NCI-H510A (cell line): ENCODE results near the gene CD302.
"Not testable (repeated sequence)": the region's sequence is repeated elsewhere in the genome, so short reads cannot be mapped to it uniquely, and the experiment has no call there.

Source experiments
- DNase-seq: peaks from one replicate; lab custom pipeline; 2025; lab: John Stamatoyannopoulos, UW

Gene CD302

GRCh38 chr2:159797543-159798375 lies at the start of gene CD302:
Gene CD302 (minus strand): TSS chr2:159798208. CDS start chr2:159798198, 10 bp downstream.
- DNase-seq = peak; percentile 18

DNA sequence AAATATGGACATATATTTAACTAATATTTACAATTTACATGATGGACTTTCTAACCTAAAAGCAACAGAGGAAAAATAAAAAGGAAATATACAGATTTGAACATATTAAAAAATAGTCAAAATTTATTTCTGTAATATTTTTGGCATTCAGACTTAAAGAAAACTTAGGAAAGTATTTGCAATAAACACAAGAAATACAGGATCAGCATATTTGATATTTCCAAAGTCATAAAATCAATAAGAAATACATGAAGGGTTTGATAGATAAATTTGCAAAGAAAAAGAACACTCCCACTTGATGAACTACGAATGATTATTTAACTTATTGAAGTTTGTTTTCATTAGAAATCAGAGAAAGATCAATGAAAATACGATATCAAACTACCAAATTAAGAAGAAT lies 48.6 kb upstream of the CD302 start:
- DNase-seq = no peak

DNA sequence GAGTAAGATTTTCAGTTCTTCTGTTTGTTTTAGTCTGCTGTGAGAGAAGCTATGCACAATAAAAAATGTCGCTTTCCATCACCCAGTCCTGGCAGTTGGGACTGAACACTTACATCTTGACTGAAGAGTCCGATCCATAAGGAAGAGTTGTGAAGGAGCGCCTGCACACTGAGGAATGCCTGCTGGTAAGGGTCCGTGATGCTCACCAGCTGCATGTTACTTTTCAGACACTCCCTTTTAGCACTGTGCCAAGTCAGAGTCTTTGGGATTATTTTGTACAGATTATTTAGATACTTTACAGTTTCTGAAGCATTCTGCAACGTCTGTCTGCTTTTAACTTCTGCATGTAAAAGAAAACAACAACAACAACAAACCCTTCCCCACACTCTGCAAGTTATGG lies 42.6 kb upstream of the CD302 start:
- DNase-seq = no peak

DNA sequence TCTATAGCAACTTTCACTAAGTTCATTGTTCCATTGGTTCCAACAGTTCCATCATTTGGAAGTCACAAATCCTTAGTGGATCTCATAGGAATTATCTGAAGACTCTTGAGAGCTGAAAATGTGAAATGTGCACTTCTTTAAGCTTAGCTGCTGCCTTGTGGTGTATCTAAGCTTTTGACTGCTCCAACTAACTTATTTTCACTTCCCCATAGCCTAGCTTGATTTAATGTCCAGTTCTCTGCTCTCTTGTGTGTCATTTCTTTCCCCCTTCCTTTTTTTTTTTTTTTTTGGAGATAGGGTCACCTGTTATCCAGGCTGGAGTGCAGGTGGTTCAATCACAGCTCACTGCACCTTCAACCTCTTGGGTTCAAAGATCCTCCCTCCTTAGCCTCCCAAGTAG lies 34.9 kb upstream of the CD302 start:
- DNase-seq = no peak

DNA sequence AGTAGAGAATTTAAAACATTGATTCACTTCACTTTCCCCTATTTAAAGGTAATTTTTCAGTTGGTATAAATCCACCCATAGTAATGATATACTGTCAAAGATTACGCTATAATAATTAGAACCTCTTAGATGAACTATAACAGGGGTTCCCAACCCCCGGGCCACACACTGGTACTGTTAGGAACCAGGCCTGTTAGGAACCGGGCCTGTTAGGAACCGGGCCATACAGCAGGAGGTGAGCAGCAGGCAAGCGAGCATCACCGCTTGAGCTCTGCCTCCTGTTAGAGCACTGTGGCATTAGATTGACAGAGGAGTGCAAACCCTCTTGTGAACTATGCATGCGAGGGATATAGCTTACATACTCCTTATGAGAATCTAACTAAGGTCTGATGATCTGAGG lies 34.0 kb upstream of the CD302 start:
- no peak for DNase-seq

- DNase-seq = no peak
These were observed 31.4 kb upstream of the CD302 start for GRCh38 chr2:159829376-159829775.

- DNase-seq = no peak
These were observed 30.7 kb upstream of the CD302 start for GRCh38 chr2:159828738-159829137.

- DNase-seq = not testable (repeated sequence)
These were observed 24.4 kb upstream of the CD302 start for GRCh38 chr2:159822478-159822833.

DNA sequence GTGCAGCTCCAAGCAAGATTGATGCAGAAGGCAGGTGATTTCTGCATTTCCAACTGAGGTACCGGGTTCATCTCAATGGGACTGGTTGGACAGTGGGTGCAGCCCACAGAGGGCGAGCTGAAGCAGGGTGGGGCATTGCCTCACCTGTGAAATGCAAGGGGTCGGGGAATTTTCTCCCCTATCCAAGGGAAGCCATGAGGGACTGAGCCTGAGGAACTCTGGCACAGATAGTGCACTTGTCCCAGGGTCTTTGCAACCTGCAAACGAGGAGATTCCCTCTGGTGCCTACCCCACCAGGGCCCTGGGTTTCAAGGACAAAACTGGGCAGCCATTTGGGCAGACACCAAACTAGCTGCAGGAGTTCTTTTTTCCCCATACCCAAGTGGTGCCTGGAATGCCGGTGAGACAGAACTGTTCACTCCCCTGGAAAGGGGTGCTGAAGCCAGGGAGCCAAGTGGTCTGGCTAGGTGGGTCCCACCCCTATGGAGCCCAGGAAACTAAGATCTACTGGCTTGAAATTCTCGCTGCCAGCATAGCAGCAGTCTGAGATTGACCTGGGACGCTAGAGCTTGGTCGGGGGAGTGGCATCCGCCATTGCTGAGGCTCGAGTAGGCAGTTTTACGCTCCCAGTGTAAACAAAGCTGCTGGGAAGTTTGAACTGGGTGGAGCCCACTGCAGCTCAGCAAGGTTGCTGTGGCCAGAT lies 23.9 kb upstream of the CD302 start:
- DNase-seq = peak; percentile 9

- no peak for DNase-seq
These were observed 20.9 kb upstream of the CD302 start for GRCh38 chr2:159818940-159819339.

DNA sequence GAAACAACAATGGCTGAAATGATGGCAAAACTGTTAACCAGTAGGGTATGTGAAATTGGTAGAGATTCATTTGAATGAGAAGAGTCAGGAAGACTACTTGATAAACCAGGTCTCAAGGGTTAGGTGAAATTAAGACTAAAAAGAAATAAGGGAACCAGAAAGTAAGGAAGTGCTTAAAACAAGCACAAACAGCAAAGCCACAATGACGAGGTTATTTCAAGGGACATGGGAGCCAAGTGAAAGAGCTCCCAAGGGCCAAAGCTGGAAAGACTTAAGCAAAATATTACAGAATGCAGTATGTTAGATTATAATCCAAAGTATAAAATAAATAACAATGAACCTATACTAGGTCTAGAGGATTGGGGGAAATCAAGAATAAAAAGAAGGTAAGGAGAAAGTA lies 19.3 kb upstream of the CD302 start:
- no peak for DNase-seq

- DNase-seq = no peak
These were observed 13.2 kb upstream of the CD302 start for GRCh38 chr2:159811232-159811631.

- DNase-seq = no peak
These were observed 10.0 kb upstream of the CD302 start for GRCh38 chr2:159808032-159808425.

DNA sequence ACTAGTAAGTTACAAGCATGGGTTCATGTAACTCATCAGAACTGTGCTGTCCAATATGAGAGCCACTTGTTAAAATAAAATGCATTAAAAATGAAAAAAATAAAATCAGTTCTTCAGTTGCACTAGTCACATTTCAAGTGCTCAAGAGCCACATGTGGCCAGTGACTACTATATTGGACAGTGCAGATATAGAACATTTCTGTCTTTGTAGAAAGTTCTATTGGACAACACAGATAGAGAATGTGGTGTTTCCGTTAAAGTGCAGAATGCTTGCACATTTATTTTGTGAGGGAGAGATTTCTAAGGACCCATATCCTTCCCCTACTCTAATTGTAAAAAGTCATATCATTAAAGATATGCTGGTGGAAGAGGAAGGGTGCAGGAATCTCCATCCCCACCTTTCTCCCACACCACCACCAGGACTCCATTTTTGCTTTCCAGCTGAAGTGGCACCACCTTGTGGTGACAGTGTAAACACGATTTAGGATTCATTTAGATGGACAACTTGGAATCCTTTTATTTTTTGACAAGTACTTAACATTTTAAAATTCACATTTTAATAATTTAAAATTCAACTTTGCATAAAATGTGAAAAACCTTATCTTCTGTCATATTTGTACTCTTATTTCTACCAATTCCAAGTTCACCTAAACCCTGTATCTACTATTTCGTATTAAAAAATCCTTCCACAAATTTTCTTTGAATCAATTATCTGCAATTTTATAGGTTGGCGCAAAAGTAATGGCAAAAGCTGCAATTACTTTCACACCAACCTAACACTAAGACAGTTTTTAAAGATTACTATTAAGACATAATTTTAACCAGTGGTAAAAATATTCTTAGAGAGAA lies 9.4 kb upstream of the CD302 start:
- DNase-seq = no peak

DNA sequence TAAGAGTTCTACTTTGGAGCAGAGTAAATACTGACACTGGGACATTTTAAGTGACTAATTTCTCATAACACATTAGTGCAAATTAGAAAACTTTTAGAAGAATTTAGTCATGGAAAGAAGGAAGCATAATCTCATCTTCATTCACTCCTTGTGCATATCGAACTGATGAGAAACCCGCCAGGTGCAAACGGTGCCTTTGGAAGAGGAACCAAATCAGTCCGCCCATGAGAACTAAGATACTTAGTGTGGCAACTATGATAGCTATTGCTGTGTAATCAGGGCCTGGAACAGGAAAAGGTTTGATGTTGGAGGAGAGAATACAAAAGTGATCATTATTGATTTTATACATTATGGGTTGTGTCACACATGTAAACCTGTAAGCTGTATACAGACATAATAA lies 6.9 kb upstream of the CD302 start:
- no peak for DNase-seq

GRCh38 chr2:159803235-159803962 lies 5.4 kb upstream of the CD302 start:
- no peak for DNase-seq

- no peak for DNase-seq
These were observed 4.7 kb upstream of the CD302 start for GRCh38 chr2:159802673-159803072.

DNA sequence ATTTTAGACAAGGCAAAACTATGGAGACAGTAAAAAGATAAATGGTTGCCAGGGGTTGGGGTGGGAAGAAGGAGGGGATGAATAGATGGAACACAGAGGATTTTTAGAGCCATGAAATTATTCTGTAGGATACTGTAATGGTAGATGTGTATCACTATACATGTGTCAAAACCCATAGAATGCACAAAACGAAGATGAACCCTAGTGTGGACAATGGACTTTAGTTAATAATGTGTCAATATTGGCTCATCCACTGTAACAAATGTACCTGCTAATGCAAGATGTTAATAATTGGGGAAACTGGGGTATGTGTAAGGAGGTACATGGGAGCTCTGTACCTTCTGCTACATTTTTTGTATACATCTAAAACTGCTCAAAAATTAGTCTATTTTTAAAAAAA lies 1.8 kb upstream of the CD302 start:
- no peak for DNase-seq

GRCh38 chr2:159798376-159798725 lies 343 bp upstream of the CD302 start:
- DNase-seq = no peak

DNA sequence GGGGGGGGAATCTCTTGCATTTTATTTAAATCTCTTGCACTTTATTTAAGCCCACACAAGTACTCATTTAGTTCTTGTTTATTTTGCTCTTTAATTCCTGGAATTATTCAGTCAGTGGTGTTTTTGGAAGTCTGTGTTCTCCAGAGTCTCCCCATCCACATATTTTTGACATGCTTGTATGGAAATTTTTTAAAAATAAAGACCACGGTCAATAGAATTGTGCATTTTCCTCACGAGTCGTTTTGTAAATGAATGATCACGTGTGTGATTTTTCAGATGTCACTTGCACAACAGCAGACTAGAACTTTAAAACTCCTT lies 824 bp downstream of the CD302 start:
- DNase-seq = no peak

DNA sequence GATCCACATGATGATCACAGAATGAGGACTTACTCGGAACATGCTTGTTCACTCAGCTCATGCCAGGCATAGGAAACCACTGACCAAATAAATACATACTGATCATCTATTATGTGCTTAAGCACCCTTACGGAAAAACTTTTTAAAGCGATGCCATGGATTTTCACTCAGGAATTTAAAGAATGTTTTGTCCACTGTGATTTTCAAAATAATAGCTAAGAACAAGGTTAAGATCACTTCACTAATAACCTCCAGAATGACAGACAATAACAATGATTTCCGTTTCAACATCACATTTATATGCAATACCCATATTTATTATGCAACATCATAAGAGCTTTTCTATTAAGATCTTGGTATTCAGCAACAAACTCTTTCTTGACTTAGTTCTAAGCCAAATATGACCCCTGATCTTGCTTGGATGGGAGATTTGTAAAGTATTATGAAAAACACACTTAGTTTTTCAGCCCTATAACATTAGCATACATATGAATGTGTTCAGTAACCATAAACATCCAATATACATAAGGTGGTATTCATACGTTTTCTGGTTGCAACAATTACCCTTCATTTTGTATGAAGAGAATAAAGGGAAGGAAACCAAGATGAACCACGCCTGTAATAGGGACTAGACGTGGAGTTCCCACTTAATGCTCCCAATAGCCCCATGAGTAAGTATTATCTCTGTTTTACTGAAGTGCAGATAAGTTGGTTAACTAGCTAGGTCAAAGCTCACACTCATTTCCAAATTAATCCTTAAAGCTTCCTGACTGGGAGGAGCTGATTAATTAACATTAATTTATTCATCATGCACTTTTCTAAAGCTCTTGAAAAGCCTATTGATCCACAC lies 1.9 kb downstream of the CD302 start:
- no peak for DNase-seq
